ENCODE results near the gene APEX1. TPM values are rescaled to one million over a fixed set of nuclear protein-coding genes. Genes with fewer than 3 reads are reported as not detected.
"Not testable (repeated sequence)": the region's sequence is repeated elsewhere in the genome, so short reads cannot be mapped to it uniquely, and the experiment has no call there.

APEX1 gene
- total RNA-seq, 1 donor from 2014 or later, result 232 TPM

GRCh38 chr14:20441461-20441860, 13.6 kb upstream of the APEX1 start:
- Mint-ChIP-seq H3K27me3 (ENCODE audit: unreplicated experiment) (no peaks in the 10 kb centered on the region), H3K4me3 (ENCODE audit: unreplicated experiment) (no peak overlapping the region), H3K4me1 (ENCODE audit: unreplicated experiment) (peaks cover 1% of the 10 kb centered on the region), H3K36me3 (ENCODE audit: unreplicated experiment) (peaks cover under 1% of the 10 kb centered on the region), H3K27ac (ENCODE audit: unreplicated experiment) (no peak overlapping the region), H3K9me3 (ENCODE audit: unreplicated experiment) (no peaks in the 10 kb centered on the region)
- DNase-seq (ENCODE audit: extremely low spot score, unreplicated experiment), result no peak
- no peak for TF ChIP-seq CTCF (IDR thresholded peaks at IDR 0.05)

- H3K27ac Mint-ChIP-seq (ENCODE audit: unreplicated experiment); H3K4me1 Mint-ChIP-seq (ENCODE audit: unreplicated experiment); H3K27me3 Mint-ChIP-seq (ENCODE audit: unreplicated experiment); H3K9me3 Mint-ChIP-seq (ENCODE audit: unreplicated experiment); H3K4me3 Mint-ChIP-seq (ENCODE audit: unreplicated experiment); DNase-seq (ENCODE audit: extremely low spot score, unreplicated experiment): not testable (repeated sequence)
- H3K36me3 Mint-ChIP-seq (ENCODE audit: unreplicated experiment), result peaks cover 18% of the 10 kb centered on the region
These were observed 11.4 kb upstream of the APEX1 start for GRCh38 chr14:20443650-20444049.

GRCh38 chr14:20446889-20447288, 8.1 kb upstream of the APEX1 start:
- peaks cover 39% of the 10 kb centered on the region for H3K36me3 Mint-ChIP-seq (ENCODE audit: unreplicated experiment)
- no peak for TF ChIP-seq CTCF (IDR thresholded peaks at IDR 0.05)
- no peaks in the 10 kb centered on the region for H3K4me1 Mint-ChIP-seq (ENCODE audit: unreplicated experiment)
- DNase-seq (ENCODE audit: extremely low spot score, unreplicated experiment), result no peak
- no peaks in the 10 kb centered on the region for H3K27me3 Mint-ChIP-seq (ENCODE audit: unreplicated experiment)
- no peak overlapping the region for H3K27ac Mint-ChIP-seq (ENCODE audit: unreplicated experiment)
- H3K9me3 Mint-ChIP-seq (ENCODE audit: unreplicated experiment), result no peaks in the 10 kb centered on the region
- H3K4me3 Mint-ChIP-seq (ENCODE audit: unreplicated experiment), result no peak overlapping the region

- peaks cover 43% of the 10 kb centered on the region for H3K36me3 Mint-ChIP-seq (ENCODE audit: unreplicated experiment)
- H3K9me3 Mint-ChIP-seq (ENCODE audit: unreplicated experiment); H3K4me1 Mint-ChIP-seq (ENCODE audit: unreplicated experiment); DNase-seq (ENCODE audit: extremely low spot score, unreplicated experiment); H3K27ac Mint-ChIP-seq (ENCODE audit: unreplicated experiment); H3K4me3 Mint-ChIP-seq (ENCODE audit: unreplicated experiment); H3K27me3 Mint-ChIP-seq (ENCODE audit: unreplicated experiment): not testable (repeated sequence)
These were observed 2.2 kb upstream of the APEX1 start for GRCh38 chr14:20452831-20453230.

GRCh38 chr14:20455355-20456300, 602 bp downstream of the APEX1 start:
- Mint-ChIP-seq H3K9me3 (ENCODE audit: unreplicated experiment) (no peaks in the 10 kb centered on the region), H3K4me3 (ENCODE audit: unreplicated experiment) (no peak overlapping the region), H3K4me1 (ENCODE audit: unreplicated experiment) (peaks cover 19% of the 10 kb centered on the region), H3K27me3 (ENCODE audit: unreplicated experiment) (no peaks in the 10 kb centered on the region), H3K36me3 (ENCODE audit: unreplicated experiment) (peaks cover 37% of the 10 kb centered on the region), H3K27ac (ENCODE audit: unreplicated experiment) (no peak overlapping the region)
- no peak for TF ChIP-seq CTCF (IDR thresholded peaks at IDR 0.05)
- no peak for DNase-seq (ENCODE audit: extremely low spot score, unreplicated experiment)

- Mint-ChIP-seq H3K9me3 (ENCODE audit: unreplicated experiment) (no peaks in the 10 kb centered on the region), H3K36me3 (ENCODE audit: unreplicated experiment) (peaks cover 29% of the 10 kb centered on the region), H3K27ac (ENCODE audit: unreplicated experiment) (no peak overlapping the region), H3K27me3 (ENCODE audit: unreplicated experiment) (no peaks in the 10 kb centered on the region), H3K4me1 (ENCODE audit: unreplicated experiment) (peaks cover 21% of the 10 kb centered on the region), H3K4me3 (ENCODE audit: unreplicated experiment) (no peak overlapping the region)
- DNase-seq (ENCODE audit: extremely low spot score, unreplicated experiment), result no peak
- TF ChIP-seq CTCF (IDR thresholded peaks at IDR 0.05), result no peak
These were observed 1.9 kb downstream of the APEX1 start for GRCh38 chr14:20456971-20457370.
